ENCODE data around the gene FGF16.
A peak's percentile ranks its signal among the peaks of the same experiment; 100 is the strongest.
"Not testable (repeated sequence)": the region's sequence is repeated elsewhere in the genome, so short reads cannot be mapped to it uniquely, and the experiment has no call there.

FGF16 gene

GRCh38 chrX:77398330-77398954, 48.7 kb upstream of the FGF16 start (continued):
- TF ChIP-seq TSHZ2 (CRISPR knock-in tag; IDR thresholded peaks at IDR 0.05) = no peak
- no peak for TF ChIP-seq ARNTL (CRISPR knock-in tag; IDR thresholded peaks at IDR 0.05; ENCODE audit: borderline replicate concordance, low read depth)

- TF ChIP-seq TCF4 (CRISPR knock-in tag; IDR thresholded peaks at IDR 0.05; ENCODE audit: borderline replicate concordance) (no peak), ZNF565 (CRISPR knock-in tag; conservative IDR thresholded peaks at IDR 0.05; ENCODE audit: low read depth) (no peak), OSR1 (CRISPR knock-in tag; IDR thresholded peaks at IDR 0.05) (no peak), RARB (CRISPR knock-in tag; IDR thresholded peaks at IDR 0.05) (no peak), GLIS3 (CRISPR knock-in tag; IDR thresholded peaks at IDR 0.05) (no peak)
- ATAC-seq = no peak
These were observed 42.8 kb upstream of the FGF16 start for GRCh38 chrX:77404419-77404818.

- not testable (repeated sequence) for ATAC-seq
These were observed 39.4 kb upstream of the FGF16 start for GRCh38 chrX:77407821-77408220.

GRCh38 chrX:77412631-77413030, 34.6 kb upstream of the FGF16 start:
- ATAC-seq = no peak

GRCh38 chrX:77415161-77415560, 32.0 kb upstream of the FGF16 start:
- ATAC-seq = 0 out of 3 replicates have a peak, but pooled peaks have one; percentile 40
- TF ChIP-seq GLIS3 (CRISPR knock-in tag; IDR thresholded peaks at IDR 0.05) = no peak
- TF ChIP-seq ISL1 (CRISPR knock-in tag; IDR thresholded peaks at IDR 0.05) = no peak
- no peak for TF ChIP-seq TCF4 (CRISPR knock-in tag; IDR thresholded peaks at IDR 0.05; ENCODE audit: borderline replicate concordance)
- TF ChIP-seq ZFP30 (CRISPR knock-in tag; IDR thresholded peaks at IDR 0.05) = no peak
- no peak for TF ChIP-seq CREB5 (CRISPR knock-in tag; IDR thresholded peaks at IDR 0.05; ENCODE audit: low read depth)
- TF ChIP-seq TSHZ2 (CRISPR knock-in tag; IDR thresholded peaks at IDR 0.05) = no peak
- TF ChIP-seq CSDC2 (CRISPR knock-in tag; IDR thresholded peaks at IDR 0.05) = no peak
- TF ChIP-seq TOX (CRISPR knock-in tag; IDR thresholded peaks at IDR 0.05; ENCODE audit: borderline replicate concordance) = no peak
- TF ChIP-seq ZFP3 (CRISPR knock-in tag; IDR thresholded peaks at IDR 0.05) = no peak
- no peak for TF ChIP-seq SNAI2 (CRISPR knock-in tag; IDR thresholded peaks at IDR 0.05)
- TF ChIP-seq ZNF70 (CRISPR knock-in tag; IDR thresholded peaks at IDR 0.05) = no peak

More at GRCh38 chrX:77412631-77413030, 34.6 kb upstream of the FGF16 start:
- no peak for TF ChIP-seq ARNTL (CRISPR knock-in tag; IDR thresholded peaks at IDR 0.05; ENCODE audit: borderline replicate concordance, low read depth)
- no peak for TF ChIP-seq BACH2 (CRISPR knock-in tag; IDR thresholded peaks at IDR 0.05; ENCODE audit: borderline replicate concordance)
- no peak for TF ChIP-seq PATZ1 (CRISPR knock-in tag; IDR thresholded peaks at IDR 0.05; ENCODE audit: borderline replicate concordance)
- no peak for TF ChIP-seq TSHZ2 (CRISPR knock-in tag; IDR thresholded peaks at IDR 0.05)
- TF ChIP-seq ZNF70 (CRISPR knock-in tag; IDR thresholded peaks at IDR 0.05) = no peak
- no peak for TF ChIP-seq SNAI2 (CRISPR knock-in tag; IDR thresholded peaks at IDR 0.05)

Data from SK-N-SH treated with all-trans-retinoic acid at 6 μM for 48 hours (cell line).